DOHH2 (cell line): ENCODE measurements around the gene MOGAT2.

Experiments
- H3F3A ChIP-seq: fragments of 200-600 bp; sonication (generic), shearing (Covaris generic); 2 replicates; pipeline ENCODE4 v1.6.0; 2016; ENCODE audit warnings: antibody characterized with exemption, mild to moderate bottlenecking; ENCODE audit not compliant: control insufficient read depth, insufficient read depth
- H3K27ac ChIP-seq: fragments of 200-600 bp; sonication (generic); 2 replicates; pipeline ENCODE4 v1.5.1; 2014; ENCODE audit warnings: low read depth, mild to moderate bottlenecking, low read length, moderate library complexity
- H3K27me3 ChIP-seq: fragments of 200-600 bp; sonication (generic); 2 replicates; pipeline ENCODE4 v1.6.1; 2014; ENCODE audit warnings: mild to moderate bottlenecking, low read length, mixed read lengths; ENCODE audit not compliant: control insufficient read depth
- H3K36me3 ChIP-seq: fragments of 200-600 bp; sonication (generic); 2 replicates; pipeline ENCODE4 v1.6.1; 2014; ENCODE audit warnings: mild to moderate bottlenecking, low read length, moderate library complexity, mixed read lengths; ENCODE audit not compliant: control insufficient read depth
- H3K4me1 ChIP-seq: fragments of 200-600 bp; sonication (generic); 2 replicates; pipeline ENCODE4 v1.6.1; 2014; ENCODE audit warnings: mild to moderate bottlenecking, low read length, mixed read lengths; ENCODE audit not compliant: control insufficient read depth
- H3K4me2 ChIP-seq: fragments of 200-600 bp; sonication (generic); 2 replicates; pipeline ENCODE4 v1.6.0; 2014; ENCODE audit warnings: mild to moderate bottlenecking, low read length, moderate library complexity
- H3K4me3 ChIP-seq: fragments of 200-600 bp; sonication (generic); 2 replicates; pipeline ENCODE4 v1.5.1; 2014; ENCODE audit warnings: mild to moderate bottlenecking, low read length, mixed read lengths
- H3K79me2 ChIP-seq: fragments of 200-600 bp; sonication (generic); 2 replicates; pipeline ENCODE4 v1.6.1; 2014; ENCODE audit warnings: mild to moderate bottlenecking, low read length, mixed read lengths; ENCODE audit not compliant: control insufficient read depth
- H3K9me2 ChIP-seq: fragments of 200-600 bp; sonication (generic); replicated peaks from 2 replicates; pipeline ENCODE4 v1.6.1; 2014; ENCODE audit warnings: mild to moderate bottlenecking, low read length, mixed read lengths; ENCODE audit not compliant: control insufficient read depth
- H3K9me3 ChIP-seq: fragments of 200-600 bp; sonication (generic); 2 replicates; pipeline ENCODE4 v1.6.1; 2014; ENCODE audit warnings: antibody characterized with exemption, low read length, mixed read lengths; ENCODE audit not compliant: control insufficient read depth, insufficient read depth
- H4K20me1 ChIP-seq: fragments of 200-600 bp; sonication (generic); 2 replicates; pipeline ENCODE4 v1.6.0; 2014; ENCODE audit warnings: low read depth, mild to moderate bottlenecking, antibody characterized with exemption, low read length, moderate library complexity; ENCODE audit not compliant: control insufficient read depth, insufficient read depth
- CTCF ChIP-seq: fragments of 200-600 bp; sonication (generic); IDR thresholded peaks from one replicate; pipeline ENCODE4 v1.5.1; 2014; ENCODE audit warnings: antibody characterized with exemption, mild to moderate bottlenecking, low read depth, low read length; ENCODE audit not compliant: poor library complexity, severe bottlenecking
- EZH2phosphoT487 ChIP-seq: fragments of 200-600 bp; sonication (generic); IDR thresholded peaks from 2 replicates; pipeline ENCODE4 v1.6.1; 2017; ENCODE audit warnings: borderline replicate concordance, mild to moderate bottlenecking, antibody characterized with exemption, low read length, moderate library complexity, mixed read lengths

MOGAT2 gene

GRCh38 chr11:75776546-75776945 is 58.9 kb downstream of the MOGAT2 start:
- Histone ChIP-seq H3K9me3 (no peaks in the 10 kb centered on the region), H3K4me2 (no peak overlapping the region), H3K9me2 (no peaks in the 10 kb centered on the region), H4K20me1 (no peaks in the 10 kb centered on the region), H3K36me3 (no peaks in the 10 kb centered on the region), H3K27me3 (no peaks in the 10 kb centered on the region; the same call in 1 of the 2 replicates), H3K27ac (no peak overlapping the region), H3K4me1 (peaks cover 29% of the 10 kb centered on the region), H3K4me3 (no peak overlapping the region), H3K79me2 (no peaks in the 10 kb centered on the region), H3F3A (no peaks in the 10 kb centered on the region)
- TF ChIP-seq EZH2phosphoT487 (no peak), CTCF (no peak)

GRCh38 chr11:75777461-75778110 is 59.9 kb downstream of the MOGAT2 start:
- Histone ChIP-seq H3K27me3 (no peaks in the 10 kb centered on the region), H3K79me2 (no peaks in the 10 kb centered on the region), H3K9me2 (no peaks in the 10 kb centered on the region), H3K4me2 (no peak overlapping the region), H3F3A (no peaks in the 10 kb centered on the region), H3K27ac (no peak overlapping the region), H3K36me3 (no peaks in the 10 kb centered on the region), H3K9me3 (no peaks in the 10 kb centered on the region), H3K4me3 (no peak overlapping the region), H4K20me1 (no peaks in the 10 kb centered on the region), H3K4me1 (peaks cover 19% of the 10 kb centered on the region)
- TF ChIP-seq CTCF (no peak), EZH2phosphoT487 (no peak)

GRCh38 chr11:75778962-75779361 is 61.3 kb downstream of the MOGAT2 start:
- no peak overlapping the region for H3K4me2 ChIP-seq
- H3K4me3 ChIP-seq, result no peak overlapping the region
- no peaks in the 10 kb centered on the region for H3K79me2 ChIP-seq
- peaks cover 6% of the 10 kb centered on the region for H3K4me1 ChIP-seq
- no peaks in the 10 kb centered on the region for H4K20me1 ChIP-seq
- no peaks in the 10 kb centered on the region for H3K9me3 ChIP-seq
- H3K36me3 ChIP-seq, result no peaks in the 10 kb centered on the region
- no peak overlapping the region for H3K27ac ChIP-seq
- no peaks in the 10 kb centered on the region for H3K27me3 ChIP-seq
- no peaks in the 10 kb centered on the region for H3K9me2 ChIP-seq
- TF ChIP-seq CTCF (no peak), EZH2phosphoT487 (no peak)
- H3F3A ChIP-seq, result no peaks in the 10 kb centered on the region
